ENCODE data around the gene FAM117B. TPM values are rescaled to one million over a fixed set of nuclear protein-coding genes. Genes with fewer than 3 reads are reported as not detected.

FAM117B gene
- total and polyA plus RNA-seq, 3 experiments from 2014 or later = 5.9 to 8.0 (median 6.4) TPM

DNA sequence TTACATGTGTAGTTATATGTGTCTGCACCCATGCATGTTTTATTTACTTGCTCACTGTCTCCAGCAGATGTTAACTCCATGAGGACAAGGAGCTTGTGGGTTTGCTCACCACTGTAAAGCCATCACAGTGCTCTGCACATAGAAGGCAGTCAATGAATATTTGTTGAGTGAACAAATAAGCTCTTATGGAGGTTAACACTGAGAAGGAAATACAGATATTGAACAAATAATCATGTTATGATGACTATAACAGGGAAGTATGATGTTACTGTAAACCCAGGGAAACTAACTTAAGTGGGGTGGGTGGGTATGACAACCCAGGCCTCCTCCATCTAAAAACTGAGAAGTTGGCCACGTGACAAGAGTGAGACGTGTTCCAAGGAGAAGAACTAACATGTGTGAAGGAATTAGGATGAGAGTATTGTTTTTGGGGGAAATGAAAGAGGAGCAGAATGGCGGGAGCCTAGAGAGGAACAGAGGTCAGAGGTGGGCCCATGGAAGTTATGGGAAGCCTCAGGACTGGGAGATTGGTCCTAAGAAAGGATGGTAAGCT lies 6.0 kb upstream of the FAM117B start:
- ChIA-PET POLR2A (interaction anchor here (0.5 kb wide), 1 partner anchor 166 kb away, joined by 3 read pairs; no protein-coding TSS in a partner anchor), CTCF (interaction anchor here (1.9 kb wide), 1 partner anchor 40 kb away, joined by 7 read pairs; no protein-coding TSS in a partner anchor)
- no peak for DNase-seq
- no peaks in the 10 kb centered on the region for H3K9me3 Mint-ChIP-seq
- Histone ChIP-seq H3K9me3 (ENCODE audit: low read length) (no peaks in the 10 kb centered on the region), H3K4me1 (ENCODE audit: insufficient read depth, low read length) (peaks cover 15% of the 10 kb centered on the region), H3K27me3 (ENCODE audit: insufficient read depth, low read length, poor library complexity, severe bottlenecking) (no peaks in the 10 kb centered on the region), H3K4me3 (ENCODE audit: low read length) (no peak overlapping the region), H3K36me3 (ENCODE audit: insufficient read depth, low read length) (no peaks in the 10 kb centered on the region), H3K27ac (ENCODE audit: low read depth, low read length) (no peak overlapping the region)
- no peaks in the 10 kb centered on the region for H3K27me3 Mint-ChIP-seq
- H3K27ac Mint-ChIP-seq = no peak overlapping the region
- H3K4me1 Mint-ChIP-seq = peaks cover under 1 to 6% (median 3%) of the 10 kb centered on the region in 3 donors
- no peak overlapping the region for H3K4me3 Mint-ChIP-seq
- H3K36me3 Mint-ChIP-seq = no peaks in the 10 kb centered on the region

DNA sequence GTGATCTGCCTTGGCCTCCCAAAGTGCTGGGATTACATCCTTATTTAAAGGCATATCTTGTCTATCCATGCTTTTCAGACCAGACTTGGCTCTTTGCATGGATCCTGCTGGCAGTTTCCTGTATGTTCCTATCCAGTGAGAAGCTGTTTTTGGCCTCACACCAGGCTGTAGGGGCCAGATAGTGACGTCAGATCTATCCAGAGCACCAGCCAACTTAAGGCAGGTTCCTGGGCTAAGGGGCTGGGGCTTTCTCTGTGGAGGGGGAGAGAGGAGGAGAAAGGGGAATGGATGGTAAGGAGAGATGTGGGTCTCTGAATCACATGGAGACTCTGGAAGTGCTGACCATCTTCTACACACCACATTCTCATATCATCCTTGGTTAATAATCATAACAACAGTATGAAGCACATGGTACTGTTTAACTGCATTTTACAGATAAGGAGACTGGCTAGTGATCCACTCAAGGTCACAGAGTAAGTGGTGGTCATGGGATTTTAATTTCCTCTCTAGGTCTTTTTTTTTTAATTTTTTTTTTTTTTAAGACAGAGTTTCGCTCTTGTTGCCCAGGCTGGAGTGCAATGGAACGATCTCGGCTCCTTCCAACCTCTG lies 2.0 kb upstream of the FAM117B start:
- H3K27ac ChIP-seq (ENCODE audit: low read depth, low read length) = no peak overlapping the region
- Mint-ChIP-seq H3K27me3 (no peaks in the 10 kb centered on the region), H3K27ac (peak overlapping the region in 6 of 8 donors; percentile 2 to 80 (median 44)), H3K36me3 (peaks cover 0 to 13% (median 0%) of the 10 kb centered on the region in 3 donors), H3K9me3 (no peaks in the 10 kb centered on the region), H3K4me1 (peaks cover 25 to 34% (median 26%) of the 10 kb centered on the region in 3 donors), H3K4me3 (peak overlapping the region in 3 of 7 donors; percentile 29 to 62 (median 49))
- no peaks in the 10 kb centered on the region for H3K27me3 ChIP-seq (ENCODE audit: insufficient read depth, low read length, poor library complexity, severe bottlenecking)
- ChIA-PET POLR2A (no interaction called here), CTCF (no interaction called here)
- H3K36me3 ChIP-seq (ENCODE audit: insufficient read depth, low read length) = no peaks in the 10 kb centered on the region
- no peak overlapping the region for H3K4me3 ChIP-seq (ENCODE audit: low read length)
- DNase-seq = no peak
- H3K4me1 ChIP-seq (ENCODE audit: insufficient read depth, low read length) = peaks cover 29% of the 10 kb centered on the region
- H3K9me3 ChIP-seq (ENCODE audit: low read length) = no peaks in the 10 kb centered on the region

DNA sequence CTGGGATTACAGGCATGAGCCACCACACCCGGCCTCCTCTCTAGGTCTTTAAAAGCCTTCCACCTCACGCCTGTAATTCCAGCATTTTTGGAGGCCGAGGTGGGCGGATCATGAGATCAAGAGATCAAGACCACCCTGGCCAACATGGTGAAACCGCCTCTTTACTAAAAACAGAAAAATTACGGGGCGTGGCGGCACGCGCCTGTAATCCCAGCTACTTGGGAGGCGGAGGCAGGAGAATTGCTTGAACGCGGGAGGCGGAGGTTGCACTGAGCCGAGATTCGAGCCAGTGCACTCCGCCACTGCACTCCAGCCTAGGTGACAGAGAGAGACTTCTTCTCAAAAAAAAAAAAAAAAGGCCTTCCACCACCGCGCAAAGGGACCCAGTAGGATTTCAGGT lies 1.3 kb upstream of the FAM117B start:
- Histone ChIP-seq H3K4me3 (ENCODE audit: low read length) (no peak overlapping the region), H3K9me3 (ENCODE audit: low read length) (no peaks in the 10 kb centered on the region), H3K27ac (ENCODE audit: low read depth, low read length) (no peak overlapping the region), H3K36me3 (ENCODE audit: insufficient read depth, low read length) (no peaks in the 10 kb centered on the region), H3K4me1 (ENCODE audit: insufficient read depth, low read length) (peaks cover 32% of the 10 kb centered on the region), H3K27me3 (ENCODE audit: insufficient read depth, low read length, poor library complexity, severe bottlenecking) (no peaks in the 10 kb centered on the region)
- POLR2A ChIA-PET = no interaction called here
- H3K4me1 Mint-ChIP-seq = peaks cover 31 to 41% (median 32%) of the 10 kb centered on the region in 3 donors
- peaks cover 0 to 16% (median 0%) of the 10 kb centered on the region in 3 donors for H3K36me3 Mint-ChIP-seq
- H3K27me3 Mint-ChIP-seq = no peaks in the 10 kb centered on the region
- no peaks in the 10 kb centered on the region for H3K9me3 Mint-ChIP-seq
- DNase-seq = no peak
- CTCF ChIA-PET = interaction anchor here (1.2 kb wide), 1 partner anchor 10 kb away, joined by 6 read pairs; no protein-coding TSS in a partner anchor
- peak overlapping the region in 2 of 7 donors; percentile 90 to 98 for H3K4me3 Mint-ChIP-seq
- peak overlapping the region in 7 of 8 donors; percentile 38 to 99 (median 98) for H3K27ac Mint-ChIP-seq

DNA sequence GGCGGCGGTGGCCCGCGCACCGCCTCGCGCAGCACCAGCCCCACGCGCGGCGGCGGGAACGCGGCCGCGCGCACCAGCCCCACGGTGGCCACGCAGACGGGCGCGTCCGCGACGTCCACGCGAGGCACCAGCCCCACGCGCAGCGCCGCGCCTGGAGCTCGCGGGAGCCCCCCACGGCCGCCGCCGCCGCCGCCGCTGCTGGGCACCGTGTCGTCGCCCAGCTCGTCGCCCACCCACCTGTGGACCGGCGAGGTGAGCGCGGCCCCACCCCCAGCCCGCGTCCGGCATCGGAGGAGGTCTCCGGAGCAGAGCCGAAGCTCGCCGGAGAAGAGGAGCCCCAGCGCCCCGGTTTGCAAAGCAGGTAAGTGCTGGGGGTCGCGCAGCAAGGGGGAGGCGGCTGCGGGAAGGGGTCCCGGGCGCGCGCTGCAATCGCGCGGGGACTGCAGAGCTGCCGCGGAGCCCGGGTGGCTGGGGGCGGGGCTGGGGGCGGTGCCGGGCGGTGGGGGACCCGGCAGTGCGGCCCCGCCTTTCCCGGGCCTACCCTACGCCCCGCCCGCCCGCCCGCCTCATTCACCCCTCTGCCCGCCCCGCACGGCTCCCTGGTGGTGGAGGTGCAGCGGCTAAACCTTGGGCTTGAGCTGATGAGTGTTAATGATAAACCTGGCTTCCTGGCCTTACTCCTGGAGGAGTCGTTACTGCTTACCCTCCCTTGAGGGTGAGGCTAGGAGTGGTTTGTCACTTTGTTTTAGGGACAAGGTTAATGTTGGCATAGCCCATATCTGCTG lies 851 bp downstream of the FAM117B start:
- Histone ChIP-seq H3K9me3 (ENCODE audit: low read length) (no peaks in the 10 kb centered on the region), H3K27me3 (ENCODE audit: insufficient read depth, low read length, poor library complexity, severe bottlenecking) (no peaks in the 10 kb centered on the region), H3K36me3 (ENCODE audit: insufficient read depth, low read length) (no peaks in the 10 kb centered on the region), H3K4me1 (ENCODE audit: insufficient read depth, low read length) (peaks cover 51% of the 10 kb centered on the region), H3K4me3 (ENCODE audit: low read length) (peak overlapping the region; percentile 66), H3K27ac (ENCODE audit: low read depth, low read length) (peak overlapping the region; percentile 73)
- CTCF ChIA-PET = interaction anchor here (0.8 to 2.5 kb wide), 5 partner anchors 8 to 47 kb away, joined by 3 to 9 read pairs (median 4); no protein-coding TSS in a partner anchor
- H3K27ac Mint-ChIP-seq = peak overlapping the region; percentile 19 to 98 (median 94)
- no peaks in the 10 kb centered on the region for H3K9me3 Mint-ChIP-seq
- no peaks in the 10 kb centered on the region for H3K27me3 Mint-ChIP-seq
- H3K4me3 Mint-ChIP-seq = peak overlapping the region; percentile 90 to 100 (median 98)
- peaks cover 46 to 63% (median 52%) of the 10 kb centered on the region in 3 donors for H3K4me1 Mint-ChIP-seq
- DNase-seq = peak; percentile 77 to 88 (median 81)
- H3K36me3 Mint-ChIP-seq = peaks cover 0 to 16% (median 0%) of the 10 kb centered on the region in 3 donors
- POLR2A ChIA-PET = interaction anchor here (1.0 to 2.0 kb wide), 9 partner anchors 8 to 379 kb away, joined by 3 to 21 read pairs (median 7); partner anchors contain the start of genes CARF and WDR12

DNA sequence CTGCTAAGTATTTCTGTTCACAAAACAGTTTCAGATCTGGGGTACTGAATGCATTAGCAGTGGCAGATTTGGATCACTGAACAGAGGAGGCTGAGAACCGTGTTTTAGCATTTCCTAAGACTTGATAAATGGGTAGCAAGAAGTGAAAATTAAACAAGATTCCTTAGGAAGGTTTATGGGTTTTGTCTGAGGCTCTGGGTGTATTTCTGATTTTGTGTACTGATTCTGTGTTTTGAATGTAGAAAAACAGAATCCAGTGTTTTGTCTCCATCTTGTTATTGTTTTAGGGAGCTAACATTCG lies 1.4 kb downstream of the FAM117B start:
- peaks cover 56% of the 10 kb centered on the region for H3K4me1 ChIP-seq (ENCODE audit: insufficient read depth, low read length)

DNA sequence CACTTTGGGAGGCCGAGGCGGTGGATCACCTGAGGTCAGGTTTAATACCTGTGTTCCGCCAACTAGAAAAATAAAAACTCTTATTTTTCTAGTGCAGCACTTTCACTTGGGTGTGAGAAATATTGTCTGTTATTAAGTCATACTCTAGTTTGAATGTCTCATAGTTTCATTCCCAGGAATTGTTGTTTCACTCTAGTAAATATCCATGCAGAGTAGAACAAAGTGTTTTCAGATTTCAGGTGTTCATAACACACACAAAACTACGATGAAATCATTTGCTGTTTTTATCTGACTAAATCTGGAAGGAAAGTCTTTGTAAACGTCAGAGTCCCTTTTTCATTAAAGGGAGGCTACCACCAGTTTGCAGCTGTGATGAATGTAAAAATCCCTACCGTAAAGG lies 4.0 kb downstream of the FAM117B start:
- no peaks in the 10 kb centered on the region for H3K9me3 ChIP-seq (ENCODE audit: low read length)
- Mint-ChIP-seq H3K36me3 (peaks cover 0 to 16% (median 2%) of the 10 kb centered on the region in 3 donors), H3K9me3 (no peaks in the 10 kb centered on the region), H3K27me3 (no peaks in the 10 kb centered on the region), H3K4me1 (peaks cover 53 to 64% (median 59%) of the 10 kb centered on the region in 3 donors), H3K27ac (peak overlapping the region in 6 of 8 donors; percentile 34 to 87 (median 77)), H3K4me3 (peak overlapping the region in 6 of 7 donors; percentile 13 to 83 (median 42))
- no peaks in the 10 kb centered on the region for H3K36me3 ChIP-seq (ENCODE audit: insufficient read depth, low read length)
- no peak for DNase-seq
- ChIA-PET POLR2A (no interaction called here), CTCF (no interaction called here)
- H3K27me3 ChIP-seq (ENCODE audit: insufficient read depth, low read length, poor library complexity, severe bottlenecking) = no peaks in the 10 kb centered on the region
- peak overlapping the region; percentile 3 for H3K4me3 ChIP-seq (ENCODE audit: low read length)
- peaks cover 72% of the 10 kb centered on the region for H3K4me1 ChIP-seq (ENCODE audit: insufficient read depth, low read length)
- H3K27ac ChIP-seq (ENCODE audit: low read depth, low read length) = no peak overlapping the region

More for the DNA sequence above, 1.4 kb downstream of the FAM117B start:
- Histone ChIP-seq H3K27me3 (ENCODE audit: insufficient read depth, low read length, poor library complexity, severe bottlenecking) (no peaks in the 10 kb centered on the region), H3K36me3 (ENCODE audit: insufficient read depth, low read length) (no peaks in the 10 kb centered on the region), H3K4me3 (ENCODE audit: low read length) (peak overlapping the region; percentile 66), H3K27ac (ENCODE audit: low read depth, low read length) (peak overlapping the region; percentile 52), H3K9me3 (ENCODE audit: low read length) (no peaks in the 10 kb centered on the region)
- Mint-ChIP-seq H3K9me3 (no peaks in the 10 kb centered on the region), H3K27ac (peak overlapping the region; percentile 14 to 98 (median 94)), H3K27me3 (no peaks in the 10 kb centered on the region), H3K36me3 (peaks cover 0 to 16% (median 2%) of the 10 kb centered on the region in 3 donors), H3K4me1 (peaks cover 52 to 67% (median 57%) of the 10 kb centered on the region in 3 donors), H3K4me3 (peak overlapping the region; percentile 86 to 95 (median 90))
- ChIA-PET CTCF (interaction anchor here (0.8 to 2.5 kb wide), 3 partner anchors 8 to 47 kb away, joined by 3 to 9 read pairs (median 5); no protein-coding TSS in a partner anchor), POLR2A (interaction anchor here (1.0 to 2.0 kb wide), 5 partner anchors 11 to 234 kb away, joined by 3 to 9 read pairs (median 7); no protein-coding TSS in a partner anchor)
- DNase-seq = no peak

DNA sequence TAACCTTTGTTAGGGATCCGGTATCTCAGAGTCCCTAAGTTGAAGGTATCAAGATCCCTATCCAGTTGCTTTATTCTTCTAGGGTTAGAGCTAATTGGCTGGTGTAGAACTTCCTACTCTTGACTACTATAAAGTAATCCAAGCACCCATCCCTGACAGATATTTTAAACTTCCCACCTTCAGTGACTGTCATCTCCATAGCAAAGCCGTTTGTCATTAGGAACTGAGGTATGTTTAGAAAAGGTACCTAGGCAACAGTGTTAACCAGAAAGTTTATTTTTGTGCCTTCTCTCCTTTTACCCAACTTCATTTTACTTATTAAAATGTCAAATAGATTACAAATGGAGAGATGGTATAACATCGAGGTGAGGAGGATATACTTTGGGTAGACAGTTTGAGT lies 4.5 kb downstream of the FAM117B start:
- DNase-seq = peak in 1 of 5 donors; percentile 44
- no peaks in the 10 kb centered on the region for H3K9me3 ChIP-seq (ENCODE audit: low read length)
- POLR2A ChIA-PET = no interaction called here
- H3K4me3 Mint-ChIP-seq = peak overlapping the region; percentile 16 to 83 (median 56)
- peak overlapping the region in 6 of 8 donors; percentile 66 to 87 (median 80) for H3K27ac Mint-ChIP-seq
- CTCF ChIA-PET = no interaction called here
- no peaks in the 10 kb centered on the region for H3K9me3 Mint-ChIP-seq
- H3K4me3 ChIP-seq (ENCODE audit: low read length) = peak overlapping the region; percentile 3
- H3K36me3 Mint-ChIP-seq = peaks cover 0 to 16% (median 2%) of the 10 kb centered on the region in 3 donors
- H3K27me3 ChIP-seq (ENCODE audit: insufficient read depth, low read length, poor library complexity, severe bottlenecking) = no peaks in the 10 kb centered on the region
- H3K36me3 ChIP-seq (ENCODE audit: insufficient read depth, low read length) = no peaks in the 10 kb centered on the region
- H3K27me3 Mint-ChIP-seq = no peaks in the 10 kb centered on the region
- peaks cover 72% of the 10 kb centered on the region for H3K4me1 ChIP-seq (ENCODE audit: insufficient read depth, low read length)
- no peak overlapping the region for H3K27ac ChIP-seq (ENCODE audit: low read depth, low read length)
- H3K4me1 Mint-ChIP-seq = peaks cover 49 to 62% (median 57%) of the 10 kb centered on the region in 3 donors
